T-helper 9 cell (primary cell): Measurements from ENCODE around the gene PLOD2.

Source experiments
- DNase-seq: peaks from one replicate; pipeline ENCODE4 v3.0.0-alpha.2; 2020
- total RNA-seq, 2 donors: gene quantifications; one replicate each; lab custom pipeline; 2026; lab: John Stamatoyannopoulos, UW

Gene PLOD2
- total RNA-seq, result 0 to 0.35 reads per million in 2 donors

DNA sequence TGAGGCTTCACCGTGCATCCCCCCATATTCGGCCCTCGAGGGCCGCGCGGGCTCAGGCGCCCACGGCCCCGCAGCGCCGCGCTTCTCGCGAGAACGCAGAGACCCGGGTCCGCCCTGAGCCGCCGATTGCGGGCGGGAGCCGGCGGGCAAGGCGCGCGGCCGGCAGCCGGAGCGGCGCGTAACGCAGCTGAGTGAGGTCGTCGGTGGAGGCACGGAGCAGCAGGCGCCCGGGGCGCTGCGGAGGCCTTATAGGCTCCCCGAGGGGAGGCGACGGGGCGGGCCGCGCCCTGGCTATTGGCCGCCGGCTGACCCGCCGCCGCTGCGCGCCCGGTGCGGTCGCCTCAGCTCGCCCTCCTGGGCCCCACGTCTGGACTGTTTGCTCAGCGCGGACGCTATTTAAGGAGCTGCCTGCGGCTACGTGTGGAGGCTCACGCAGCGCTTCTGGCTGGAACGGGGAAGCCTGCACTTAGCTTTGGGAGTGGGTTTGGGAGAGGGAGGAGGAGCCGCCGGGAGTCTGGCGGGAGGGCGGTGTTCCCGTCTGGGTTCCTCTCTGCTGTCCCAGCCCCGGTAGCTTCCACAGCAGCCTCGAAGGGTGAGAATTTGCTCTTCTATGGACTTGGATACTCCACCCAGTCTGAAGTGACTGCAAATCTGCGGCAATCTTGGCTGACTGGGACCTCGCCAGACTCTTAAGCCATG is at the start of gene PLOD2:
Gene PLOD2, minus strand, starts transcription at position 221 of the 699 bp plus-strand sequence. Its CDS starts 195 bp downstream, at position 26.
- DNase-seq, result no peak

- DNase-seq, result no peak
Observed at GRCh38 chr3:146209371-146209770, 48.4 kb upstream of the PLOD2 start.

GRCh38 chr3:146203776-146204175 is 42.8 kb upstream of the PLOD2 start:
- DNase-seq, result no peak

GRCh38 chr3:146200461-146201220 is 39.7 kb upstream of the PLOD2 start:
- no peak for DNase-seq

- no peak for DNase-seq
Observed at GRCh38 chr3:146199762-146200161, 38.8 kb upstream of the PLOD2 start.

DNA sequence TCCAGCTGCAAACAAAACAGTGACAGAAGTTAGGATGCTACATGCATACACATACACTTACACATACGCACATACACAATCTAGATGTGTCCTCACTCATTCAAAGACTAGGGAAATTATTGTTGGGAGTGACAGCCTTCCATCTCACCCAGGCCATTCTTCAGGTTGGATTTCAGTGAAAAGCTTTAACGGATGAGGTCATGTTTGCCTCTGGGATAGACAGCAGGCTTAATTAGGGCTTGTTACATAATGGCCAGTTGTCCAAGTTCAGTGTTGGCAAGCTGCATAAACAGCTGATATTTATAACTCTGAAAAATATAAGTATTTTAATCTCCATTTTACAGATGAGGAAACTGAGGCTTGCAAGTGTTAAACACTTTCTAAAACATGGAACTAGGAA is 35.8 kb upstream of the PLOD2 start:
- DNase-seq, result no peak

GRCh38 chr3:146195605-146196004 is 34.6 kb upstream of the PLOD2 start:
- DNase-seq, result no peak

- no peak for DNase-seq
Observed at GRCh38 chr3:146195030-146195429, 34.0 kb upstream of the PLOD2 start.

DNA sequence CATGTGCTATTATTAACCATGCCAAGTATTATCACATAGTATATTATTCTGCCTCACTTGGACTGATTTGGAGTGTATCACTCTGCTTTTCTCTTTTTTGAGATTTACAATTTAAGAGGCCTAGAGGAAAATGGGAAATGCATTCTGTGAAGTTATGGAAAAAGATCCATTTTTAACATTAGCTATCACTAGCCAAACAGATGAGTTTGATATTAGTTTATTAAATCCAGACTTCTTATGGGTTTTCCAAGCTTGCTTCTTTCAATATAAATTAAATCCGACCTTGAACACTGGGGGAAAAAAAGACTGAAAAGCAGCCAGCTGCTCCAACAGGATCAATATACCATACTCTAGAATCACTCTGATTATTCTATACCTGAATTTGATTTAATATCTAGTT is 30.1 kb upstream of the PLOD2 start:
- DNase-seq, result no peak

- no peak for DNase-seq
Observed at GRCh38 chr3:146189519-146190173, 28.7 kb upstream of the PLOD2 start.

DNA sequence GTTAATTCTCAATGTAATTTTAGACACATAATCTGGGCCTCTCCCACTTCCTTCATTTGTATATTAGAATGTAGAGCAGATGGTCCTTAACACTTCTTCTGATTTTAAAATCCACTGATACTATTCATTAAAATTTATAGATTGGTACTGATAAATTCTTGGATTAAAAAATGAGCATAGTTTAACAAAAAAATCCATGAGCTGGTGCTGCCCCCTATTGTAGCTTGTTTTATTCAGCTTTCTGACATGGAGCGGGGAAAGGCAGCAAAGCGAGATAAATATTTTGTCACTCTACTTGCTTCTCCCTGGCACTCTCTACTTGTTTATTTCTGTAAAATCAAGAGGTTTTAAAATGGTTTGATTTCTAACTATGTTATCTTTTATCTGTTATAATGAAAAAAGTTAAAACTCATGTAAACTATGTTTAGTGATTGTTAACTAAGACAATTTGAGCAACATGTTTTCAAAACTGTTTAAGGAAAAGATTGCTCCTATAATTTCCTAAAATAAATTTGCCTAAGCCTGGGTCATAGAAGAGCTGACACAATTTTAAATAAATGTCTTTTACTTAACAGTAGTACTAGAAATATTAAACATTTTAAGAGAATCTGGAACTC is 26.5 kb upstream of the PLOD2 start:
- DNase-seq, result no peak

DNA sequence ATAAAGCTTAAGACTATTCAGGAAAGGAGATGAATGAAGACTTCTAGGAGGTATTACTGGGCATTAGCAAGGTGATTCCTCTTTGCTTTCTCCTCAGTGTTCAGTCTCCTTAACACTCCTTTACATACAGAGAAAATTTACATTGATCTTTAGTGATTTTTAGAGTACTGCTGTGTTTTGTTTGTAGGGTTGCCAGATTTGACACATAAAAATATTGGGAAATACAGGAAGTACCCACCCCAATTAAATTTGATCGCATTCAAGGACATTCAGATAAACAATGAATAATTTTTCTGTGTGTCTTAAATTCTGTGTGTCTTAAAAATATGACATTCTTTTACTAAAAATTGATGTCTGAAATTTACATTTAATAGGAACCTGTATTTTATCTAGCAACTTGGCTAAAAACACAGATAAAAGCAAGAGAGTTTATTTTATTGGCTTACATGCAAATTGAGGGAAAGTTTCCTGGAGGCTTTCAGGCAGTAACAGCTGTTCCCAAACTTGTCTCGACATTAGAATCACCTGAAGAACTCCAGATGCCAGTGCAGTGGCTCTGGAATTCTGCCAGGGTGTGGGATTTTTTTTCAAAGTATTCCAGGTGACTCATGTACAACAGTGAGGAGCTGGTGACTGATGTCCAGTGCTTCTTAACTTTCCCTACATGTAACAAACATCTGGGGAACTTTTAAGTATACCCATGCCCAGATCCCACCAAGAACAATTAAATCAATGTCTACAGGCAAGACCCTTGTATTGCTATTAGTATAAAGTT is 23.4 kb upstream of the PLOD2 start:
- DNase-seq, result no peak

DNA sequence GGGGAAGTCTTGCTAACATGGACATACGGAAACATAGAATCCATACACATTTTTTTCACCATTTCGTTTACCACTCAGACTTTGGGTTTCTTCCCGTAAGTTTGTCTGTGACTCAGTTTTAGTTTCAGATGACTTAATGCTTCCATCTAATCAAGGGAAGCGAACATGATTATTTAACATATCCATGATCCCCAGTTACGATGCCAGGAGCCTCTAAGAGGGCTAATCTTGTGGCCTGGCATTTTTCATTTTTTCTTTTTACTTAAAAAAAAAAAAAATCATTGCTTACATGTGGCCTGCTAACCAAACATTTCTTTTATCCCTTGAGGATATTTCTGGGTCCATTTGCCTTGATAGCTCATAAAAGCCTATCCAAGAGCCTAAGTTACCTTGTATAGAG is 20.2 kb upstream of the PLOD2 start:
- DNase-seq, result no peak

- DNase-seq, result no peak
Observed at GRCh38 chr3:146180376-146180775, 19.4 kb upstream of the PLOD2 start.

GRCh38 chr3:146178006-146178689 is 17.2 kb upstream of the PLOD2 start:
- DNase-seq, result no peak

DNA sequence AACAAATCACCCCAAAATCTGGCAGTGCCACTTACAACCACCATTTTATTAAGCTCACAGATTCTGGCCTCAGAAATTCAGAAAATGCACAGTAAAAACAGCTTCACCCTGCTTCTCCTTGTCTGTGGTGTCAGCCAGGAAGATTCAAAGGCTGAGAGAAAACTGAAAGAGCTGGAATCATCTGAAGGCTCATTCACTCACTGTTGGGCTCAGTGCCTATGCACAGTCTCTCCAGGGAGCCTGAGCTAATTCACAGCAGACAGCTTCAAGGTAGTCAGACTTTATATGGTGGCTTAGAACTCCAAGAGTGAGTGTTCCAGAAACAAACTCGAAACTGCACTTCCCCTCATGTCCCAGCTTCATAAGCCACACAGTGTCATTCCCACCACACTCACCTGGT is 16.5 kb upstream of the PLOD2 start:
- DNase-seq, result no peak

GRCh38 chr3:146177072-146177471 is 16.1 kb upstream of the PLOD2 start:
- no peak for DNase-seq

- DNase-seq, result no peak
Observed at GRCh38 chr3:146172586-146172985, 11.6 kb upstream of the PLOD2 start.

DNA sequence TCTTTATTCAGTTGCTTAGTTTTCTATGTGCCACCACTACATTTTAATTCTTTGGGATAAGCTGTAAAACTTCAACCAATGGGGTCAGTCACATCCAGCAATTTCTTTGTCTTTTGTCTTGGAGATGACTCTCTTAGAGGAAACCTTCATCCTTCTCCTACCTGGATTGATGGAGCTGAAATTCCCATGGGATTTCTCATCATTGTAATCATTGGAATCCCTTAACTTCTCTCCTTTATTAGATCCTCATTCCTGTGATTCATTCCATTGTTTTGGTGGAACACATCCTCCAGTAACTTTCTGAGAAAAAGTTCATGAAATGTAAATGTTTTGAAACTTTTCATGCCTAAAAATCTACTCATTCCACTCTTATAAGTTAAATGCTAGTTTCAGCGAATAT is 9.6 kb upstream of the PLOD2 start:
- DNase-seq, result no peak

DNA sequence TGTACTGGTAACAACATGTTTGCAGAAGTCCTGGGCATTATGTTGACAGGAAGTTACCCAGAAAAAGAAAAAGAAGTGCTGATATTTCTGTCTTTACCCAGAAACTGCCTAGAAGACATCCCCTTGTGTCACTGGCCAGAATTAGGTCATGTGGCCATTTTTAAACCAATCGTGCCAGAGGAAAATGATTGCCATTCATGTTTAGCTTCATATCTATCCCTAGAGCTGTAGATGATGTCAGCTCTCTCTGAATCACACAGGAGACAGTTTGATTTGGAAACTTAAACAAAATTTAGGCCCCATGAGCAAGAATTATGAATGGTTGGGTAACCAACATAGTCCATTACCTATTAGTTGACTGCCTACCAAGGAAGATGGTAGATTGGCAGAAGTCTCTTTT is 8.9 kb upstream of the PLOD2 start:
- no peak for DNase-seq

DNA sequence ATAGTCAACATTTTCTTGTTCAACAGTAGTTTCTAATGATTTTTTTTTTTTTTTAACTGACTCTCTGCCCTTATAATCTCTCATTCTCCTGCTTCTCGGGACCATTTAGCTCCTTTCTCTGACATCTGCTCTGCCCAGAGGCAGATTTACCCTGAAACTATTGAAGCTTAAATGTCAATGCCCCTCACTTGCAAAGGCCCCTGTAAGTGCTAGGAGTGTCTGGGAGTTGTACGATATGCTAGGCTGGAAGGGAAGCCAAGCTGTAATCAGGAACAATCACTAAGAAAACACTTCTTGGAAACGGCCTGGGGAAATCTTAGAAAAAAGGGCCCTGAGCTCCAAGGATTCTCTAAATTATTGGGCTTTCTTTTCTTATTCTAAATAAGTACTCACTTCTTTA is 5.8 kb upstream of the PLOD2 start:
- no peak for DNase-seq

DNA sequence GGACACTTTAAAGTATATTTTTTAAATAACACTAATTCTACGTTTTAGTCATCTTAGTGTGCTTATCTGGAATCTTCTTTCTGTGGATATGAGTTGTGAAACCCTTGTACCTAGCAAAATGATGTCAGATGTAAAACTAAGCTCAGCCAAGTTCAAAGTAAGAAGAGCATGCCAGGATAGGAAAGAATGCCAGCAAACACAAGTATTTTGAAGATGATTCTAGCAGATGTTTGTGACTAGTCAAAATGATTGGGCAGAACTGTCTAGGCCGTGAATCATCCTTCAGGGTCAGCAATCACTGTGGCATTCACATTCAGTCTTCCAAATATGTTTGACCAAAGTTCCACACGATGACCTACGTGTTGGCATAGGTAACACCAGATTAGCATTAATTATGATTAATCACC is 5.4 kb upstream of the PLOD2 start:
- DNase-seq, result no peak
